ENCODE measurements around the gene GAS2L1.

GAS2L1 gene

GRCh38 chr22:29325356-29325755 is 18.9 kb downstream of the GAS2L1 start:
- no peak for DNase-seq (ENCODE audit: low spot score)
- TF ChIP-seq, protein P1, sequence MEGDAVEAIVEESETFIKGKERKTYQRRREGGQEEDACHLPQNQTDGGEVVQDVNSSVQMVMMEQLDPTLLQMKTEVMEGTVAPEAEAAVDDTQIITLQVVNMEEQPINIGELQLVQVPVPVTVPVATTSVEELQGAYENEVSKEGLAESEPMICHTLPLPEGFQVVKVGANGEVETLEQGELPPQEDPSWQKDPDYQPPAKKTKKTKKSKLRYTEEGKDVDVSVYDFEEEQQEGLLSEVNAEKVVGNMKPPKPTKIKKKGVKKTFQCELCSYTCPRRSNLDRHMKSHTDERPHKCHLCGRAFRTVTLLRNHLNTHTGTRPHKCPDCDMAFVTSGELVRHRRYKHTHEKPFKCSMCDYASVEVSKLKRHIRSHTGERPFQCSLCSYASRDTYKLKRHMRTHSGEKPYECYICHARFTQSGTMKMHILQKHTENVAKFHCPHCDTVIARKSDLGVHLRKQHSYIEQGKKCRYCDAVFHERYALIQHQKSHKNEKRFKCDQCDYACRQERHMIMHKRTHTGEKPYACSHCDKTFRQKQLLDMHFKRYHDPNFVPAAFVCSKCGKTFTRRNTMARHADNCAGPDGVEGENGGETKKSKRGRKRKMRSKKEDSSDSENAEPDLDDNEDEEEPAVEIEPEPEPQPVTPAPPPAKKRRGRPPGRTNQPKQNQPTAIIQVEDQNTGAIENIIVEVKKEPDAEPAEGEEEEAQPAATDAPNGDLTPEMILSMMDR (IDR thresholded peaks at IDR 0.05; ENCODE audit: borderline replicate concordance, control extremely low read depth, extremely low read depth, insufficient read depth, missing control alignments): no peak
- in situ Hi-C loops (cut with MboI; ENCODE audit: low sequenced_read_pairs, unreplicated experiment): no loop called here

- in situ Hi-C loops (cut with MboI; ENCODE audit: low sequenced_read_pairs, unreplicated experiment): no loop called here
- TF ChIP-seq, protein P1 (IDR thresholded peaks at IDR 0.05; ENCODE audit: borderline replicate concordance, control extremely low read depth, extremely low read depth, insufficient read depth, missing control alignments): no peak
- no peak for DNase-seq (ENCODE audit: low spot score)
These were observed 19.4 kb downstream of the GAS2L1 start for GRCh38 chr22:29325785-29326315.

DNA sequence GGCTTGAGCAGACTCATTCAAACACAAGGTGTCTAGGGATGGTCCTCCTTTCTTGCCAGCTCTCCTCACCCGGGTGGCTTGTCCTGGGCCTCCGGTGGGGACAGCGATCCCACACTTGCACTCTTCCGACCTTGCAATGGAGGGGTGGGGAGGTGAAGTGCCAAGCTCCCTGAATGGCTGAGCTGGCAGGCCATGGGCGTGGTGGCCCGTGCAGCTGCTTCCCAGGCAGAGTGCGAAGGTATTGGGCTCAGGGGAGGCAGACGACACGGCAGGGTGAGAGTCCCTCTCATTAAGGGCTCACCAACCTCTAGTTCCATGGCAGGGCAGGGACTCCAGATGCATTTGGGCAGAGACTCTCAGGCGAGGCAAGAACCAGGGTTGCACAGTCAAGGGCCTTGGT is 20.0 kb downstream of the GAS2L1 start:
- in situ Hi-C loops (cut with MboI; ENCODE audit: low sequenced_read_pairs, unreplicated experiment): no loop called here
- DNase-seq (ENCODE audit: low spot score): no peak
- TF ChIP-seq, protein P1 (IDR thresholded peaks at IDR 0.05; ENCODE audit: borderline replicate concordance, control extremely low read depth, extremely low read depth, insufficient read depth, missing control alignments): no peak

DNA sequence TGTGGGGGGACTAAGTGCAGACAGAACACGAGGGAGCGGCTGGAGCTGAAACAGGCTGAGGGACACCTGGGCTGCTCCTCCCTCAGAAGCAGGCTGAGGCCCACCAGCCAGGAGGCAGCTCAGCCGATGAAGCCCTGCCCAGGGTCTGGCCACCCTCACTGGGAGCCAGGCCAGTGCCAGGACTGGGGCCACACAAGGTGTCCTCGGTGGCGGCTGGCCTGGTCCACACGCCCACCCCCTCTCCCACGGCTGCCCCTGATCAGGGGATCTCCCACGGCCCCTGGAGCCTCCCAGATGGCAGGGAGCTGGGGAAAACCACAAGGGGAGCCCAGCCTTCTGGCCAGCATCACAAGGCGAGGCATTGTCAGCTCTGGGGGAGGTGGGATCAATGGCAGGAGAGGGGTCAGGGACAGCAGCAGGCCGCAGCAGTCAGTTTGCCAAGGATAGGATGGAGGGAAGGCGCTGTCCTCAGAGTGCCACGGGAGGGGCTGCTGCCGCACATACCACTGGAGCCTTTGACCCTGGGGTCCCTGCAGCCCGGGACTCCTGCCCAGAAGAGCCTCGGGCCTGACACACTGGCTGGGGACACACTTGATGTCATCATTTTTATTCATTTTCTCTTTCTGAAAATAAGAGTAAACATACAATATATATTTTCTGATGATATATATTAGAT is 20.8 kb downstream of the GAS2L1 start:
- TF ChIP-seq, protein P1 (IDR thresholded peaks at IDR 0.05; ENCODE audit: borderline replicate concordance, control extremely low read depth, extremely low read depth, insufficient read depth, missing control alignments): no peak
- in situ Hi-C loops (cut with MboI; ENCODE audit: low sequenced_read_pairs, unreplicated experiment): no loop called here
- no peak for DNase-seq (ENCODE audit: low spot score)

GRCh38 chr22:29328055-29328454 is 21.6 kb downstream of the GAS2L1 start:
- TF ChIP-seq, protein P1 (IDR thresholded peaks at IDR 0.05; ENCODE audit: borderline replicate concordance, control extremely low read depth, extremely low read depth, insufficient read depth, missing control alignments): no peak
- no peak for DNase-seq (ENCODE audit: low spot score)
- in situ Hi-C loops (cut with MboI; ENCODE audit: low sequenced_read_pairs, unreplicated experiment): no loop called here

DNA sequence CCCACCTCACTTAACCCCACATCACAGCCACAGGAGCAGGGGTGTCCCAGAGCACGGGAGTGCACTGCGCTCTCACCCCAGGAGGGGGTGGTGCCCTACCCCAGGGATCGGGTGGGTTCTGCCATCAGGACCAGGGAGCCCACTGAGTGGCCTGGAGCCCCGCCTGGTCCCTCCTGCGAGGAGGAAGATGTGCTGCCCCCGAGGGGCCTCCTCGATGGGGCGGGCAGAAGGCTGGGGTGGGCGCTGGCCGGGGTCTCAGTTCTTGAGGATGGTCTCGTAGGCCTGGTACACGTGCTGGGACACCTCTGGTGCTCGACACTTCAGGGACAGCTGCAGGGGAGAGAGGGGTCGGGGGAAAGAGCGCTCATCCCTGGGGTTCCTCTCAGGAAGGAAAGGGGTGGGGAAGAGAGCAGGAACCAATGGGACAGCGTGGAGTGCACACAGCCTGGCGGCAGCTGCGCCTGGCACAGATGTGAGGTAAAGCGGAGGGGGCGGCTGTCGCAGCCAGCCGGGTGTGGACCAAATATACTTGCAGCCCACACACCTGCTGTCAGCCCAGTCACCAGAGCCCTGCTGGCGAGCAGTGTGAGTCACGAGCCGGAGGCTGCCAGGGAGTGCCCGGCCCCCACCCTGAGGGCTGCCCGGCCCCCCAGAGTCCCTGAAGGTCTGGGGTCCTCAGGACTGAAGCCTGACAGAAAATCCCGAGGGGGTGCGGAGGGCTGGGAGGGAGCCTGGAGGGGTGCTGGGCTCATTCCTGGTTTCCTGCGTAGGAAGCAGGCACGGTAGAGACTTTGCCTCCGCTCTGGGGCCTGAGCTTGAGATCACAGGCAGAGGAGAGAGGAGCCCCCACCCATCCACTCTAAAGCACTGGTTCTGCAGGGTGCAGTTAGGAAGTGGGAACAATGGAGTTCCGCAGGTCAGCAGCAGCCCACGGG is 22.4 kb downstream of the GAS2L1 start:
- DNase-seq (ENCODE audit: low spot score): no peak
- in situ Hi-C loops (cut with MboI; ENCODE audit: low sequenced_read_pairs, unreplicated experiment): no loop called here
- TF ChIP-seq, protein P1 (IDR thresholded peaks at IDR 0.05; ENCODE audit: borderline replicate concordance, control extremely low read depth, extremely low read depth, insufficient read depth, missing control alignments): no peak
